Panc1 (cell line): Measurements from ENCODE around the gene TECPR2. TPM values are rescaled to one million over a fixed set of nuclear protein-coding genes. Genes with fewer than 3 reads are reported as not detected.

ENCODE experiments used
- ATAC-seq: fragments of 200-7000 bp; cut with Tn5 transposase; 2 replicates; pipeline ENCODE4 v1.9.1; 2020; ENCODE audit warnings: mild to moderate bottlenecking, moderate library complexity
- BruUV-seq: library from RNA; stranded (reverse); fragments of 400-500 nt; replicated peaks from 2 replicates; lab custom pipeline; 2021; lab: Mats Ljungman, UMichigan
- CTCF ChIA-PET: fragments of 300-600 bp; sonication (Branson Sonifier 250); formaldehyde crosslinking; loops from one replicate; lab custom pipeline; 2022; ENCODE audit warnings: antibody characterized with exemption; lab: Charles Lee
- POLR2A ChIA-PET: fragments of 300-600 bp; sonication (Branson Sonifier 250); formaldehyde crosslinking; loops from one replicate; lab custom pipeline; 2022; ENCODE audit warnings: antibody characterized with exemption; lab: Charles Lee
- DNase-seq: peaks from one replicate; pipeline ENCODE4 v3.0.0-alpha.2; 2010; ENCODE audit warnings: low read depth, low spot score
- H3K27ac ChIP-seq: 2 replicates; pipeline ENCODE4 v1.5.1; 2011; ENCODE audit warnings: mild to moderate bottlenecking, low read length, inconsistent platforms
- H3K27me3 ChIP-seq: fragments of 200-500 bp; sonication (Bioruptor generic); 2 replicates; pipeline ENCODE4 v1.6.0; 2014; ENCODE audit warnings: low read length, inconsistent platforms; ENCODE audit not compliant: control insufficient read depth, insufficient read depth
- H3K36me3 ChIP-seq: fragments of 200-500 bp; sonication (Bioruptor generic); 2 replicates; pipeline ENCODE4 v1.5.1; 2014; ENCODE audit warnings: inconsistent platforms, mild to moderate bottlenecking, low read length, moderate library complexity; ENCODE audit not compliant: control insufficient read depth, insufficient read depth
- H3K4me1 ChIP-seq: 2 replicates; pipeline ENCODE4 v1.5.1; 2011; ENCODE audit warnings: inconsistent platforms, mild to moderate bottlenecking, low read length, moderate library complexity; ENCODE audit not compliant: control insufficient read depth, insufficient read depth
- H3K4me3 ChIP-seq, 2 experiments: 2 replicates each; pipeline ENCODE4 v1.5.1; 2011 to 2012; ENCODE audit warnings: low read depth in 2 of 2, low read length in 2 of 2, mild to moderate bottlenecking in 2 of 2, inconsistent platforms in 1 of 2, moderate library complexity in 1 of 2
- H3K9me3 ChIP-seq: fragments of 200-500 bp; sonication (Bioruptor generic); 2 replicates; pipeline ENCODE4 v1.5.1; 2014; ENCODE audit warnings: low read depth, mild to moderate bottlenecking, inconsistent platforms, low read length, moderate library complexity; ENCODE audit not compliant: control insufficient read depth, insufficient read depth
- CTCF ChIP-seq: fragments of 450-650 bp; IDR thresholded peaks from 2 replicates; pipeline ENCODE4 v1.5.1; 2017; ENCODE audit warnings: mild to moderate bottlenecking
- POLR2AphosphoS5 ChIP-seq: IDR thresholded peaks from 2 replicates; pipeline ENCODE4 v1.6.1; 2012; ENCODE audit warnings: mild to moderate bottlenecking, low read depth, low read length, moderate library complexity
- REST ChIP-seq, 2 experiments: IDR thresholded peaks; 2 replicates each; pipeline ENCODE4 v1.6.1; 2011 to 2012; ENCODE audit warnings: low read depth in 2 of 2, control low read depth in 1 of 2, low read length in 1 of 2, mild to moderate bottlenecking in 1 of 2, moderate library complexity in 1 of 2; ENCODE audit not compliant: insufficient read depth in 1 of 2
- SIN3A ChIP-seq: IDR thresholded peaks from 2 replicates; pipeline ENCODE4 v1.6.1; 2012; ENCODE audit warnings: low read depth, mild to moderate bottlenecking, low read length, moderate library complexity, borderline replicate concordance; ENCODE audit not compliant: insufficient read depth
- TCF7L2 ChIP-seq: IDR thresholded peaks from 2 replicates; pipeline ENCODE4 v1.6.1; 2011; ENCODE audit warnings: mild to moderate bottlenecking, low read depth, low read length, inconsistent platforms
- in situ Hi-C: cut with HindIII; loops from 2 replicates; pipeline ENCODE4 v1.10.0; 2016; ENCODE audit warnings: low sequenced_read_pairs, low pct_unique_long_range_greater_than_20kb
- intact Hi-C: fragments of 100-400 bp; cut with micrococcal nuclease; formaldehyde crosslinking; loops from one replicate; pipeline ENCODE4 v1.10.0; 2022; ENCODE audit not compliant: unreplicated experiment
- total RNA-seq: library from RNA; stranded (reverse); gene quantifications from one replicate; pipeline ENCODE4 v1.2.1, GENCODE V29; 2021; ENCODE audit not compliant: unreplicated experiment

The TECPR2 gene
- total RNA-seq, 1 experiment from 2014 or later, result 15.5 TPM

GRCh38 chr14:102479107-102479506, 116.4 kb downstream of the TECPR2 start:
- POLR2A ChIA-PET, result no interaction called here

GRCh38 chr14:102479777-102480176, 117.0 kb downstream of the TECPR2 start:
- intact Hi-C loops, result no loop called here
- Histone ChIP-seq H3K4me3 (no peak overlapping the region), H3K27ac (no peak overlapping the region), H3K9me3 (no peaks in the 10 kb centered on the region), H3K4me1 (no peaks in the 10 kb centered on the region; the same call in 1 of the 2 replicates), H3K27me3 (no peaks in the 10 kb centered on the region), H3K36me3 (no peaks in the 10 kb centered on the region)
- no TSS peak for BruUV-seq
- POLR2A ChIA-PET, result no interaction called here
- DNase-seq, result no peak
- CTCF ChIA-PET, result no interaction called here
- in situ Hi-C loops, result no loop called here
- TF ChIP-seq SIN3A (no peak), REST (IDR thresholded peaks at IDR 0.05; ENCODE audit: insufficient read depth in 1 of 2, low read depth in 2 of 2, low read length in 1 of 2) (no peak), CTCF (no peak), TCF7L2 (no peak), POLR2AphosphoS5 (no peak)
- ATAC-seq, result no peak; the same call in 1 of the 2 replicates

More at GRCh38 chr14:102479107-102479506, 116.4 kb downstream of the TECPR2 start:
- no peak overlapping the region for H3K4me3 ChIP-seq
- CTCF ChIA-PET, result no interaction called here
- TF ChIP-seq REST (IDR thresholded peaks at IDR 0.05; ENCODE audit: insufficient read depth in 1 of 2, low read depth in 2 of 2, low read length in 1 of 2) (no peak), TCF7L2 (no peak), POLR2AphosphoS5 (no peak), SIN3A (no peak), CTCF (no peak)
- BruUV-seq, result no TSS peak
- DNase-seq, result no peak
- no peaks in the 10 kb centered on the region; the same call in 1 of the 2 replicates for H3K4me1 ChIP-seq
- H3K27ac ChIP-seq, result no peak overlapping the region
- intact Hi-C loops (no loop called here), in situ Hi-C loops (no loop called here)
- no peaks in the 10 kb centered on the region for H3K27me3 ChIP-seq
- H3K36me3 ChIP-seq, result no peaks in the 10 kb centered on the region
- H3K9me3 ChIP-seq, result no peaks in the 10 kb centered on the region
- ATAC-seq, result no peak
